GM10248 (cell line): ENCODE measurements around the gene EPHB6.

ENCODE experiments used
- CTCF ChIA-PET: fragments of 300-600 bp; sonication (Branson Sonifier 250); formaldehyde crosslinking; extraction: SDS; loops from one replicate; lab custom pipeline; 2021; ENCODE audit warnings: antibody characterized with exemption; lab: Yijun Ruan, JAX
- POLR2A ChIA-PET: fragments of 350-650 bp; sonication (Branson Sonifier 250); formaldehyde crosslinking; extraction: SDS; loops from one replicate; lab custom pipeline; 2020; ENCODE audit warnings: antibody characterized with exemption; lab: Yijun Ruan, JAX
- DNase-seq: peaks from one replicate; pipeline ENCODE4 v3.0.0; 2012; ENCODE audit errors: extremely low spot score
- CTCF ChIP-seq: IDR thresholded peaks from 2 replicates; pipeline ENCODE4 v1.5.1; 2012; ENCODE audit warnings: mild to moderate bottlenecking, low read depth; ENCODE audit errors: extremely low read depth, missing control alignments, control extremely low read depth

Gene EPHB6

GRCh38 chr7:142870147-142870559 lies 15.3 kb downstream of the EPHB6 start:
- CTCF ChIA-PET: interaction anchor here (1.0 to 6.4 kb wide), 2 partner anchors 11 to 15 kb away, joined by 3 to 39 read pairs; no protein-coding TSS in a partner anchor
- DNase-seq: no peak
- no peak for TF ChIP-seq CTCF
- POLR2A ChIA-PET: no interaction called here

DNA sequence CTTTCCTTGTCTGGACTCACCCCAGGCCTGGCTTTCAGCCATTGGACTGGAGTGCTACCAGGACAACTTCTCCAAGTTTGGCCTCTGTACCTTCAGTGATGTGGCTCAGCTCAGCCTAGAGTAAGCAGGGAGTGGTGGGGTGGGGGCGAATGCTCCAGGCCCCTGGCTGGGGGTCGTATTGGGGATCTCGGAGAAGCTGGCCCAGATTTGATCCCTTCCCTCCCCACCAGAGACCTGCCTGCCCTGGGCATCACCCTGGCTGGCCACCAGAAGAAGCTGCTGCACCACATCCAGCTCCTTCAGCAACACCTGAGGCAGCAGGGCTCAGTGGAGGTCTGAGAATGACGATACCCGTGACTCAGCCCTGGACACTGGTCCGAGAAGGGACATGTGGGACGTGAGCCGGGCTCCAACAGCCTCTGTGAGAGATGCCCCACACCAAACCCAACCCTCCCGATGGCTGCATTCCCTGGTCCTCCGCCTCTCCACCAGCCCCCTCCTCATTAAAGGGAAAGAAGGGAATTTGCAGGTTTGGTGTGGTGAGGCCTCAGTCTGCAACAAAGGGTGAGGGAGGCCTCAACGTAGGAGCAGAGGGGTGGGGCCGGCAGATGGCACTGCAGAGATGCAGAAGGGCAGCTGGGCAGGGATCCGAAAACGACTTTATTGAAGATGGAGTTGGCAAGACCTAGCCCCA lies 15.8 kb downstream of the EPHB6 start:
- ChIA-PET CTCF (interaction anchor here (1.0 to 6.4 kb wide), 2 partner anchors 11 to 15 kb away, joined by 3 to 39 read pairs; no protein-coding TSS in a partner anchor), POLR2A (no interaction called here)
- no peak for TF ChIP-seq CTCF
- no peak for DNase-seq

GRCh38 chr7:142871260-142872105 lies 16.6 kb downstream of the EPHB6 start:
- no peak for TF ChIP-seq CTCF
- ChIA-PET POLR2A (no interaction called here), CTCF (interaction anchor here (1.0 to 6.4 kb wide), 7 partner anchors 10 to 134 kb away, joined by 3 to 39 read pairs (median 8); no protein-coding TSS in a partner anchor)
- DNase-seq: no peak

DNA sequence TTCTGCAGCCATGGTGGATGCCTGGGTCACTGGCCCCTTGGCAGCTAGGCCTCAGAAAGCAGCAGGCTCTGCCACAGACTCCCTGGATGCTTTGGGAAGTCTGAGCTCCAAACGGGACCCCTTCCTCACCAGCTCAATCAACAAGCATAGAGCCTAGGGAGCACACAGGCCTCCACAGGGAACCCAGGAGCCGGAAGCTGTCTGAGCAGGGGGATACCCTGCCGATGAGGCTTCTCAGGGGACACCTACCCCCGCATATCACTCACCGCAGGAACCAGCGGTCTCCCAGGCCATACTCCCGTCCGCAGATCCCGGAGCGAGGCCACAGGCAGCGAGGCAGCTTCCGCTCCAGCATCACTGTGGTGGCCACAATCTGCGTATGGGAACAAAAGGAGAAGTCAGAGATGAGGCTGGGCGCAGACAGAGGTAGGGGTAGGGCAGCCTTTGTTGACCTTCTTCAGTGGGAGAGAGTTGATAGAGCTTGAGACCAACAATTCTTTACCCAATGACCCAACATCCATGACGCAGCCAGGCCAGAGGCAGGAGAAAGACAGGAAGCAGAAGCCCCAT lies 17.3 kb downstream of the EPHB6 start:
- CTCF ChIA-PET: interaction anchor here (1.2 to 6.4 kb wide), 12 partner anchors 9 to 343 kb away, joined by 3 to 39 read pairs (median 6); no protein-coding TSS in a partner anchor
- no peak for TF ChIP-seq CTCF
- POLR2A ChIA-PET: no interaction called here
- no peak for DNase-seq

DNA sequence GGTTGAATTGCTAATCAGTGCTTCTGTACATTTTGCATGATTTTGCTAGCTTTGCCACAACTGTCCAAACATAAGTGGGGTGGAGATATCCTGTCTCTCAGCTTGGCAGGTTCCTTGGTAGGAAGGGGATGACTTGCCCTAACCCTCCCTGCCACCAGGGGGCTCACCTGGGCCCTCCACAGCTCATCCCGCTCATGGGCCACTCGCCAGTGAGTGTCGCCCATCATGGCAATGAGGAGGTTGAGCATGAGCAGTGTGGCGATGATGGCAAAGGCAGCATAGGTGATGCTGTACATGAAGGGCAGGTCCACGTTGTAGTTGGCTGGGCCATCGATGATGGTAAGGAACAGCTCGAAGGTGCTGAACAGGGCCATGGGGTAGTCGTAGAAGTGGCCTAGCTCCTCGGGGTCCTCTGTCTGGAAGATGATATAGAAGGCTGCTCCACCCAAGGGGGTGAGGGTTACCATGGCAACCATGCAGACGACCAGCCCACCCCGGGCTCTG lies 18.5 kb downstream of the EPHB6 start:
- CTCF ChIA-PET: interaction anchor here (0.8 to 6.4 kb wide), 16 partner anchors 8 to 359 kb away, joined by 3 to 39 read pairs (median 5); no protein-coding TSS in a partner anchor
- peak; percentile 46 for TF ChIP-seq CTCF
- POLR2A ChIA-PET: no interaction called here
- DNase-seq: peak; percentile 59

DNA sequence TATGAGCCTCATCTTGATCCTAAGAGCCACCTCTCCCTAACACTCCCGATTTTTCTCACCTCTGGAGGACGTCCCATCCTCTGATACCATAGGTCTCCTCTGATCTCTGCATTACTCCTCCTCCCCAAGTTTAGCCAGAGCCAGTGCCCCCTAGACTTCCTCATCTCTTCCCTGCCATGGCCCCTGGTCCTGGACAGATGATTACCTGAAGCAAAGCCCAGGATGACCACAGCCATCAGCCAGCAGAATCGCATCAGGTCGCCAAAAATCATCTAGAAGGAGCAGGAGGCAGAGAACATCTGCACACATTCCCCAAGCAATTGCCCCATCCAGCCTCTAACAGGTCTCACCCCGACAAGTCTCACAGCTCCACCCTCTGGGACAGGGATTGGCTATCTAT lies 19.0 kb downstream of the EPHB6 start:
- POLR2A ChIA-PET: no interaction called here
- CTCF ChIA-PET: interaction anchor here (0.8 to 6.4 kb wide), 12 partner anchors 7 to 358 kb away, joined by 3 to 39 read pairs (median 6); no protein-coding TSS in a partner anchor
- no peak for TF ChIP-seq CTCF
- DNase-seq: no peak
